ENCODE results near the gene KLC1. TPM values are rescaled to one million over a fixed set of nuclear protein-coding genes. Genes with fewer than 3 reads are reported as not detected.

KLC1 gene
- 203 and 229 TPM in 2 replicates for total RNA-seq

GRCh38 chr14:103628684-103629502 lies at the start of gene KLC1:
Gene KLC1 (plus strand): TSS chr14:103629211. CDS start chr14:103654565, 25,354 bp downstream.

GRCh38 chr14:103715052-103716000 lies 86.3 kb downstream of the KLC1 start, which contains the start of the genes XRCC3 and ZFYVE21:
Gene XRCC3 (minus strand): TSS chr14:103715451. CDS start chr14:103711087, 4,364 bp downstream.
Gene ZFYVE21 (plus strand): TSS chr14:103715810. CDS start chr14:103715842, 32 bp downstream.

Other genes with a start within 250 kb of the KLC1 start
- gene MARK3, start 243.8 kb upstream of the KLC1 start, total RNA-seq, result 73.8 and 78.0 TPM in 2 replicates
- gene CKB, start 106.4 kb upstream of the KLC1 start, total RNA-seq, result 60.8 and 79.3 TPM in 2 replicates
- gene TRMT61A, start 100.0 kb upstream of the KLC1 start, total RNA-seq, result 6.8 and 9.8 TPM in 2 replicates
- gene BAG5, start 66.6 kb upstream of the KLC1 start, total RNA-seq, result 15.9 and 17.8 TPM in 2 replicates
- gene COA8, start 66.3 kb upstream of the KLC1 start, total RNA-seq, result 7.1 and 17.5 TPM in 2 replicates
- gene XRCC3, start 86.2 kb downstream of the KLC1 start, total RNA-seq, result 3.2 and 5.0 TPM in 2 replicates
- 70.8 and 81.3 TPM in 2 replicates for gene ZFYVE21, start 86.6 kb downstream of the KLC1 start, total RNA-seq
- 1.8 and 2.2 TPM in 2 replicates for gene PPP1R13B, start 218.4 kb downstream of the KLC1 start, total RNA-seq